Activated CD4-positive, alpha-beta memory T cell treated with anti-CD3 and anti-CD28 coated beads for 36 hours (primary cell): ENCODE data around the gene IGFALS. TPM values are rescaled to one million over a fixed set of nuclear protein-coding genes. Genes with fewer than 3 reads are reported as not detected.

Experiments used
- CTCF ChIA-PET: fragments of 350-600 bp; sonication (Branson Sonifier 250); formaldehyde crosslinking; loops from one replicate; lab custom pipeline; 2021; ENCODE audit warnings: antibody characterized with exemption, inconsistent platforms; lab: Charles Lee
- POLR2A ChIA-PET: fragments of 350-600 bp; sonication (Branson Sonifier 250); formaldehyde crosslinking; loops from one replicate; lab custom pipeline; 2021; ENCODE audit warnings: antibody characterized with exemption; lab: Charles Lee
- DNase-seq: peaks from one replicate; pipeline ENCODE4 v3.0.0-alpha.2; 2020
- H3K27ac Mint-ChIP-seq: one replicate; pipeline ENCODE4 v1.8.0; 2021; ENCODE audit warnings: mixed read lengths
- H3K27me3 Mint-ChIP-seq: one replicate; pipeline ENCODE4 v1.8.0; 2021; ENCODE audit warnings: mixed read lengths
- H3K36me3 Mint-ChIP-seq: one replicate; pipeline ENCODE4 v1.8.0; 2021; ENCODE audit warnings: mixed read lengths
- H3K4me1 Mint-ChIP-seq: one replicate; pipeline ENCODE4 v1.8.0; 2021; ENCODE audit warnings: low read depth, mixed read lengths
- H3K4me3 Mint-ChIP-seq: one replicate; pipeline ENCODE4 v1.8.0; 2021; ENCODE audit warnings: mild to moderate bottlenecking, mixed read lengths
- H3K9me3 Mint-ChIP-seq: one replicate; pipeline ENCODE4 v1.8.0; 2021; ENCODE audit warnings: mixed read lengths
- intact Hi-C: fragments of 100-400 bp; cut with micrococcal nuclease; formaldehyde crosslinking; loops from one replicate; pipeline ENCODE4 v1.15.1; 2023
- total RNA-seq, 2 experiments: library from RNA; stranded (reverse); gene quantifications; one replicate each; pipeline ENCODE4 v1.2.3, GENCODE V29; 2021

The IGFALS gene
- total RNA-seq, 2 experiments from 2014 or later: not detected

DNA sequence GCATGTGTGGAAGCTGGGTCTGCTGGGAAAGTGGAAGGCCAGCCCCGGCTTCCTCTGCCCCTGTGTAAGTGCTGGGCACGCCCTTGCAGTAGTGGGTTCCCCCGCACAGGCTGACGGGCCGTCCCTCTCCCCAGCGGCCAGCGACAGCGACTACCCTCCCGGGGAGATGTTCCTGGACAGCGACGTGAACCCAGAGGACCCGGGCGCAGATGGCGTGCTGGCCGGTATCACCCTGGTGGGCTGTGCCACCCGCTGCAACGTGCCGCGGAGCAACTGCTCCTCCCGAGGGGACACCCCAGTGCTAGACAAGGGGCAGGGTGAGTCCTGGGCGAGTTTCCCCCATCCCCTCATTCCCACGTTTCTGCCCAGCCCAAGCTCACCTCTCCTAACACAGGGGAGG, 27.7 kb downstream of the IGFALS start:
- peaks cover 3% of the 10 kb centered on the region for H3K4me1 Mint-ChIP-seq
- H3K36me3 Mint-ChIP-seq: peaks cover 17% of the 10 kb centered on the region
- H3K27ac Mint-ChIP-seq: no peak overlapping the region
- no peaks in the 10 kb centered on the region for H3K27me3 Mint-ChIP-seq
- ChIA-PET POLR2A (no interaction called here), CTCF (no interaction called here)
- H3K9me3 Mint-ChIP-seq: no peaks in the 10 kb centered on the region
- H3K4me3 Mint-ChIP-seq: no peak overlapping the region
- intact Hi-C loops: no loop called here
- DNase-seq: no peak

DNA sequence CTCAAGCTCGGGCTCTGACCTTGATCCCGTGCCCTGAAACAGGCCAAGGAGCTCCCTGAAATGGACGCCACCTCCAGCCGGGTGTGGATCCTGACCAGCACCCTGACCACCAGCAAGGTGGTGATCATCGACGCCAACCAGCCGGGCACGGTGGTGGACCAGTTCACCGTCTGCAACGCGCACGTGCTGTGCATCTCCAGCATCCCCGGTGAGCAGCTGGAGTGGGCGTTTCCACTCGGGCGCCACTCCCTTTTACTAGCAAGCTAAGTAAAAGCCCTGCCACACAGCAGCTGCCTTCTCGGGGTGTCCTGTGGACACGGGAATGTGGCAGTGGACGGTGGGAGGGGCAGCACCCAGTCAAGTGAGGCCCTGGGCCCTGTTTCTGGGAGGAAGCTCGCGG, 28.5 kb downstream of the IGFALS start:
- H3K27ac Mint-ChIP-seq: no peak overlapping the region
- no peaks in the 10 kb centered on the region for H3K9me3 Mint-ChIP-seq
- DNase-seq: no peak
- no peak overlapping the region for H3K4me3 Mint-ChIP-seq
- POLR2A ChIA-PET: interaction anchor here (1.2 kb wide), 1 partner anchor 17 kb away, joined by 3 read pairs; the partner anchor contains the start of gene SPSB3
- CTCF ChIA-PET: interaction anchor here (1.2 to 1.6 kb wide), 2 partner anchors 18 to 59 kb away, joined by 3 to 4 read pairs; partner anchors contain the start of genes MAPK8IP3, NUBP2 and SPSB3
- intact Hi-C loops: no loop called here
- no peaks in the 10 kb centered on the region for H3K27me3 Mint-ChIP-seq
- peaks cover 10% of the 10 kb centered on the region for H3K36me3 Mint-ChIP-seq
- peaks cover under 1% of the 10 kb centered on the region for H3K4me1 Mint-ChIP-seq

- peaks cover 10% of the 10 kb centered on the region for H3K36me3 Mint-ChIP-seq
- no peaks in the 10 kb centered on the region for H3K27me3 Mint-ChIP-seq
- no peaks in the 10 kb centered on the region for H3K4me1 Mint-ChIP-seq
- H3K9me3 Mint-ChIP-seq: no peaks in the 10 kb centered on the region
- CTCF ChIA-PET: interaction anchor here (1.2 to 1.6 kb wide), 2 partner anchors 19 to 58 kb away, joined by 3 to 4 read pairs; partner anchors contain the start of genes MAPK8IP3, NUBP2 and SPSB3
- H3K27ac Mint-ChIP-seq: no peak overlapping the region
- no peak for DNase-seq
- intact Hi-C loops: no loop called here
- no peak overlapping the region for H3K4me3 Mint-ChIP-seq
- POLR2A ChIA-PET: interaction anchor here (1.2 kb wide), 1 partner anchor 18 kb away, joined by 3 read pairs; the partner anchor contains the start of gene SPSB3
Observed at GRCh38 chr16:1763521-1764511, 29.7 kb downstream of the IGFALS start.

DNA sequence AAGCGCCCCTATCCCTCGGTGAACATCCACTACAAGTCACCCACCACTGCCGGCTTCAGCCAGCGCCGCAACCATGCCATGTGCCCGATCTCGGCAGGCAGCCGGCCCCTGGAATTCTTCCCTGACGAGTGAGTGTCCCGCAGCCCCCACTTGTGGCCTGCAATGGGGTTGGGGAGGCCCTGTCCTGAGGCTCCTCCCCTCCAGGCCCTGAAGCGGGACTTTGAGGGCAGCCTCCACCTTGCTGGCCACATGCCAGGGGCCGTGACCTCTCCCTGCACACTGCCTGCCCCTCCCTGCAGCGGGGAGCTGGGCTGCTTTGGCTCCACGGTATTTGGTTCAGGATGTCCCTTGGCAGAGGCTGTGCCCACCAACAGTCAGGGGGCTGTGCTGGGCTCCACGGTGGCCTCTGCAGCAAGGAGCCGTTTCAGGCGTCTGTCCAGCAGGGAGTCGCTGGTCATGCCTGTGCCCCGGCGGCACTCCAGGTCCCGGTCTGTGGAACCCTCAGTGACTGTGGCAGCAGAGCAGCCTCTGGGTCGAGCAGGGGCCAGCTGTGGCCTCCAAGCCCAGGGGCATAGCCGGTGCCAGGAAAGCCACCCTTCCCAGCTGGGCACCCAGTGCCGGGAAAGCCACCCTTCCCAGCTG, 30.5 kb downstream of the IGFALS start:
- intact Hi-C loops: no loop called here
- H3K9me3 Mint-ChIP-seq: no peaks in the 10 kb centered on the region
- no peaks in the 10 kb centered on the region for H3K4me1 Mint-ChIP-seq
- H3K27me3 Mint-ChIP-seq: no peaks in the 10 kb centered on the region
- no peak for DNase-seq
- peaks cover 8% of the 10 kb centered on the region for H3K36me3 Mint-ChIP-seq
- POLR2A ChIA-PET: no interaction called here
- no peak overlapping the region for H3K4me3 Mint-ChIP-seq
- no peak overlapping the region for H3K27ac Mint-ChIP-seq
- CTCF ChIA-PET: no interaction called here

GRCh38 chr16:1762196-1762878, 31.2 kb downstream of the IGFALS start:
- Mint-ChIP-seq H3K36me3 (peaks cover 6% of the 10 kb centered on the region), H3K9me3 (no peaks in the 10 kb centered on the region), H3K27ac (no peak overlapping the region), H3K4me3 (no peak overlapping the region), H3K4me1 (peaks cover 3% of the 10 kb centered on the region), H3K27me3 (no peaks in the 10 kb centered on the region)
- DNase-seq: no peak
- ChIA-PET POLR2A (no interaction called here), CTCF (no interaction called here)
- intact Hi-C loops: no loop called here

GRCh38 chr16:1761751-1762150, 31.8 kb downstream of the IGFALS start:
- ChIA-PET POLR2A (no interaction called here), CTCF (no interaction called here)
- no peaks in the 10 kb centered on the region for H3K27me3 Mint-ChIP-seq
- H3K4me3 Mint-ChIP-seq: no peak overlapping the region
- H3K4me1 Mint-ChIP-seq: peaks cover 7% of the 10 kb centered on the region
- DNase-seq: no peak
- no peaks in the 10 kb centered on the region for H3K9me3 Mint-ChIP-seq
- H3K36me3 Mint-ChIP-seq: peaks cover 4% of the 10 kb centered on the region
- intact Hi-C loops: no loop called here
- H3K27ac Mint-ChIP-seq: no peak overlapping the region

- no peak overlapping the region for H3K27ac Mint-ChIP-seq
- H3K36me3 Mint-ChIP-seq: peaks cover 4% of the 10 kb centered on the region
- DNase-seq: no peak
- H3K27me3 Mint-ChIP-seq: no peaks in the 10 kb centered on the region
- CTCF ChIA-PET: interaction anchor here (1.3 kb wide), 1 partner anchor 37 kb away, joined by 3 read pairs; no protein-coding TSS in a partner anchor
- H3K9me3 Mint-ChIP-seq: no peaks in the 10 kb centered on the region
- peaks cover 9% of the 10 kb centered on the region for H3K4me1 Mint-ChIP-seq
- intact Hi-C loops: no loop called here
- POLR2A ChIA-PET: no interaction called here
- no peak overlapping the region for H3K4me3 Mint-ChIP-seq
Observed at GRCh38 chr16:1760911-1761310, 32.6 kb downstream of the IGFALS start.

GRCh38 chr16:1759511-1759910, 34.0 kb downstream of the IGFALS start:
- CTCF ChIA-PET: no interaction called here
- no peak for DNase-seq
- POLR2A ChIA-PET: interaction anchor here (1.4 kb wide), 1 partner anchor 11 kb away, joined by 3 read pairs; no protein-coding TSS in a partner anchor
- peaks cover 9% of the 10 kb centered on the region for H3K4me1 Mint-ChIP-seq
- H3K27me3 Mint-ChIP-seq: no peaks in the 10 kb centered on the region
- no peak overlapping the region for H3K4me3 Mint-ChIP-seq
- peaks cover 4% of the 10 kb centered on the region for H3K36me3 Mint-ChIP-seq
- H3K9me3 Mint-ChIP-seq: no peaks in the 10 kb centered on the region
- intact Hi-C loops: no loop called here
- no peak overlapping the region for H3K27ac Mint-ChIP-seq

DNA sequence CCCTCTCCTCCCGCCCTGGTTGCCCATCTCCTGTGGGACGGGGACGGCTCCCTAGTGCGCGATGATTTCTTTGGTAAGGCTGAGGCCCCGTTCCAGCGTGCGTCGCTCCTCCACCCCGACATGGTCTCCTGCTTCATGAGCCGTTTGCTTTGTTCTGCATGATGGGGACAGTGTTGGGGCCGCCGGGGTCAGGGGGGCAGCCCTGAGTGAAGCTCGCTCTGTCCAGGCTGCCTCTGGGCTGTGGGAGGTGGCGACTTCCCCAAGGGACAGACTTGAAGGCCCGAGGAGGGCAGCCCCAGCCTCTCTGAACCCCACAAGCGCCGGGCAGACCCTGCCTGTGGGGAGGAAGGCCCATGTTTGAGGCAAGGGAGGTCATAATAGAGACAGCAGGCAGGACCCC, 34.6 kb downstream of the IGFALS start:
- no peaks in the 10 kb centered on the region for H3K9me3 Mint-ChIP-seq
- H3K4me3 Mint-ChIP-seq: no peak overlapping the region
- H3K27ac Mint-ChIP-seq: no peak overlapping the region

GRCh38 chr16:1757714-1758461, 35.6 kb downstream of the IGFALS start:
- no peak for DNase-seq
- Mint-ChIP-seq H3K4me3 (no peak overlapping the region), H3K36me3 (peaks cover 6% of the 10 kb centered on the region), H3K27ac (peak overlapping the region; percentile 43), H3K27me3 (no peaks in the 10 kb centered on the region), H3K9me3 (no peaks in the 10 kb centered on the region), H3K4me1 (peaks cover 9% of the 10 kb centered on the region)
- intact Hi-C loops: no loop called here
- POLR2A ChIA-PET: no interaction called here
- CTCF ChIA-PET: interaction anchor here (0.8 kb wide), 1 partner anchor 34 kb away, joined by 3 read pairs; no protein-coding TSS in a partner anchor

More for the DNA sequence above, 34.6 kb downstream of the IGFALS start:
- ChIA-PET CTCF (interaction anchor here (0.8 kb wide), 1 partner anchor 35 kb away, joined by 3 read pairs; no protein-coding TSS in a partner anchor), POLR2A (interaction anchor here (1.4 kb wide), 1 partner anchor 12 kb away, joined by 3 read pairs; no protein-coding TSS in a partner anchor)
- intact Hi-C loops: no loop called here
- Mint-ChIP-seq H3K27me3 (no peaks in the 10 kb centered on the region), H3K36me3 (peaks cover 6% of the 10 kb centered on the region), H3K4me1 (peaks cover 9% of the 10 kb centered on the region)
- no peak for DNase-seq

DNA sequence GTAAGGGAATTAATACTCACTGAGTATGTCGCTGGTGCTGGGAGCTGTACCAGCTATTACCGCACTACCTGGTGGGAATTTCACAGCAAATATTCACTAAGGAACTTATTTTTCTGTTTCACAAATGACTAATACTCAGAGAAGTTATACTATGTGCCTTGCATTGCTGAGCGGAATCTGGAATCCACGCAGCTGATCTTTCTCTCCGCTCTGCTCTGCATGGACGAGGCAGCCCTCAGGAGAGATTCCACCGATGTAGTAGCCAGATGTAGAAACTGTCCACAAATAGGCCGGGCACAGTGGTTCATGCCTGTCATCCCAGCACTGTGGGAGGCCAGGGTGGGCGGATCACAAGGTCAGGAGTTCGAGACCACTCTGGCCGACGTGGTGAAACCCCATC, 39.3 kb downstream of the IGFALS start:
- peaks cover 9% of the 10 kb centered on the region for H3K4me1 Mint-ChIP-seq
- H3K27me3 Mint-ChIP-seq: no peaks in the 10 kb centered on the region
- POLR2A ChIA-PET: no interaction called here
- H3K9me3 Mint-ChIP-seq: no peaks in the 10 kb centered on the region
- DNase-seq: no peak
- intact Hi-C loops: no loop called here
- peaks cover 7% of the 10 kb centered on the region for H3K36me3 Mint-ChIP-seq
- CTCF ChIA-PET: no interaction called here
- H3K27ac Mint-ChIP-seq: no peak overlapping the region
- H3K4me3 Mint-ChIP-seq: no peak overlapping the region
